Neural cell (in vitro differentiated cells): ENCODE data around the gene C1QTNF3. TPM values are rescaled to one million over a fixed set of nuclear protein-coding genes. Genes with fewer than 3 reads are reported as not detected.

Experiments
- H2AFZ ChIP-seq: fragments of 200-600, 300-800 bp; sonication (generic), shearing (Covaris generic); 2 replicates; pipeline ENCODE4 v1.6.0; 2014; ENCODE audit warnings: low read depth, mild to moderate bottlenecking, antibody characterized with exemption, low read length, moderate library complexity
- H3F3A ChIP-seq: fragments of 200-600 bp; shearing (Covaris generic); 2 replicates; pipeline ENCODE4 v1.6.1; 2016; ENCODE audit warnings: mild to moderate bottlenecking, moderate library complexity, mixed read lengths, antibody characterized with exemption, low read length; ENCODE audit not compliant: insufficient read depth, poor library complexity, severe bottlenecking
- H3K27ac ChIP-seq: fragments of 200-600, 300-800 bp; sonication (generic), shearing (Covaris generic); 2 replicates; pipeline ENCODE4 v1.5.1; 2014; ENCODE audit warnings: mild to moderate bottlenecking, low read length, moderate library complexity
- H3K27me3 ChIP-seq: fragments of 300-800, 200-600 bp; sonication (generic), shearing (Covaris generic); 2 replicates; pipeline ENCODE4 v1.6.0; 2014; ENCODE audit warnings: mild to moderate bottlenecking, low read depth, low read length, moderate library complexity; ENCODE audit not compliant: insufficient read depth
- H3K36me3 ChIP-seq: fragments of 300-800, 200-600 bp; sonication (generic), shearing (Covaris generic); 2 replicates; pipeline ENCODE4 v1.5.1; 2014; ENCODE audit warnings: mild to moderate bottlenecking, antibody characterized with exemption, low read length, moderate library complexity; ENCODE audit not compliant: insufficient read depth
- H3K4me2 ChIP-seq: fragments of 300-800, 200-600 bp; sonication (generic), shearing (Covaris generic); 2 replicates; pipeline ENCODE4 v1.6.0; 2014; ENCODE audit warnings: mild to moderate bottlenecking, low read length
- H3K4me3 ChIP-seq: fragments of 300-800, 200-600 bp; sonication (generic), shearing (Covaris generic); 2 replicates; pipeline ENCODE4 v1.5.1; 2014; ENCODE audit warnings: mild to moderate bottlenecking, low read length, moderate library complexity
- H3K79me2 ChIP-seq: fragments of 200-600 bp; shearing (Covaris generic); replicated peaks from 2 replicates; pipeline ENCODE4 v1.6.0; 2014; ENCODE audit warnings: mild to moderate bottlenecking, low read length, moderate library complexity; ENCODE audit not compliant: insufficient read depth
- H3K9ac ChIP-seq: fragments of 300-800, 200-600 bp; sonication (generic), shearing (Covaris generic); 2 replicates; pipeline ENCODE4 v1.6.1; 2016; ENCODE audit warnings: mild to moderate bottlenecking, low read length, mixed read lengths
- H3K9me2 ChIP-seq: fragments of 200-600 bp; shearing (Covaris generic); 2 replicates; pipeline ENCODE4 v1.6.1; 2016; ENCODE audit warnings: mild to moderate bottlenecking, low read length, mixed read lengths; ENCODE audit not compliant: insufficient read depth
- H3K9me3 ChIP-seq: fragments of 200-600, 300-800 bp; sonication (generic), shearing (Covaris generic); 2 replicates; pipeline ENCODE4 v1.6.1; 2016; ENCODE audit warnings: mild to moderate bottlenecking, mixed run types, low read length, moderate library complexity, mixed read lengths
- H4K20me1 ChIP-seq: fragments of 200-600 bp; shearing (Covaris generic); 2 replicates; pipeline ENCODE4 v1.6.1; 2016; ENCODE audit warnings: mild to moderate bottlenecking, mixed run types; ENCODE audit not compliant: insufficient read depth
- CTCF ChIP-seq: fragments of 450-650 bp; IDR thresholded peaks from 2 replicates; pipeline ENCODE4 v1.5.1; 2014; ENCODE audit warnings: antibody characterized with exemption, mild to moderate bottlenecking, moderate library complexity; ENCODE audit not compliant: poor library complexity, severe bottlenecking
- EP300 ChIP-seq: fragments of 450-650 bp; conservative IDR thresholded peaks from 2 replicates; pipeline ENCODE4 v1.6.1; 2014; ENCODE audit warnings: antibody characterized with exemption, mild to moderate bottlenecking, moderate library complexity; ENCODE audit not compliant: poor library complexity, severe bottlenecking
- EZH2 ChIP-seq: fragments of 200-600, 300-800 bp; shearing (Covaris generic), sonication (generic); IDR thresholded peaks from 2 replicates; pipeline ENCODE4 v1.6.1; 2014; ENCODE audit warnings: antibody characterized with exemption, low read length, borderline replicate concordance, mild to moderate bottlenecking; ENCODE audit not compliant: insufficient read depth, poor library complexity, severe bottlenecking
- MXI1 ChIP-seq: fragments of 450-650 bp; conservative IDR thresholded peaks from 2 replicates; pipeline ENCODE4 v1.6.1; 2014; ENCODE audit warnings: antibody characterized with exemption, mild to moderate bottlenecking; ENCODE audit not compliant: poor library complexity, severe bottlenecking
- POLR2AphosphoS5 ChIP-seq: IDR thresholded peaks from 2 replicates; pipeline ENCODE4 v1.6.1; 2012
- RAD21 ChIP-seq: fragments of 450-650 bp; conservative IDR thresholded peaks from 2 replicates; pipeline ENCODE4 v1.6.1; 2014; ENCODE audit warnings: antibody characterized with exemption, mild to moderate bottlenecking, moderate library complexity
- REST ChIP-seq: IDR thresholded peaks from 2 replicates; pipeline ENCODE4 v1.6.1; 2012; ENCODE audit warnings: borderline replicate concordance
- SMC3 ChIP-seq: fragments of 450-650 bp; conservative IDR thresholded peaks from 2 replicates; pipeline ENCODE4 v1.6.1; 2014; ENCODE audit warnings: antibody characterized with exemption, mild to moderate bottlenecking, moderate library complexity; ENCODE audit not compliant: poor library complexity
- TAF1 ChIP-seq: IDR thresholded peaks from 2 replicates; pipeline ENCODE4 v1.6.1; 2012; ENCODE audit warnings: low read depth
- polyA plus RNA-seq: library from polyadenylated mRNA; depleted of rRNA; stranded (reverse); fragments of >200 nt; gene quantifications from 2 replicates; pipeline ENCODE4 v1.2.3, GENCODE V29; 2014

Gene C1QTNF3
- polyA plus RNA-seq, 1 donor from 2014 or later, result 33.1 TPM

- no peaks in the 10 kb centered on the region for H3K9me3 ChIP-seq
- H3K27ac ChIP-seq, result no peak overlapping the region
- H2AFZ ChIP-seq, result no peak overlapping the region
- TF ChIP-seq REST (no peak), EZH2 (no peak), EP300 (no peak), TAF1 (no peak), CTCF (no peak), MXI1 (no peak), RAD21 (no peak), SMC3 (no peak), POLR2AphosphoS5 (no peak)
- H3K36me3 ChIP-seq, result no peaks in the 10 kb centered on the region
- H3F3A ChIP-seq, result no peaks in the 10 kb centered on the region
- H3K4me2 ChIP-seq, result no peak overlapping the region
- H3K4me3 ChIP-seq, result no peak overlapping the region
- H3K79me2 ChIP-seq, result no peaks in the 10 kb centered on the region
- no peak overlapping the region for H3K9ac ChIP-seq
- no peaks in the 10 kb centered on the region for H3K27me3 ChIP-seq
- no peaks in the 10 kb centered on the region for H4K20me1 ChIP-seq
- no peaks in the 10 kb centered on the region for H3K9me2 ChIP-seq
These were observed 14.1 kb upstream of the C1QTNF3 start for GRCh38 chr5:34057118-34057517.

- Histone ChIP-seq H3K36me3 (no peaks in the 10 kb centered on the region), H3K9me2 (no peaks in the 10 kb centered on the region), H3K4me2 (no peak overlapping the region), H3F3A (no peaks in the 10 kb centered on the region), H3K9ac (no peak overlapping the region), H3K79me2 (no peaks in the 10 kb centered on the region), H3K27me3 (no peaks in the 10 kb centered on the region), H2AFZ (no peak overlapping the region), H3K27ac (no peak overlapping the region), H3K4me3 (no peak overlapping the region), H4K20me1 (no peaks in the 10 kb centered on the region), H3K9me3 (no peaks in the 10 kb centered on the region)
- TF ChIP-seq REST, result no peak
- no peak for TF ChIP-seq MXI1
- TF ChIP-seq EP300, result no peak
- no peak for TF ChIP-seq POLR2AphosphoS5
- no peak for TF ChIP-seq EZH2
- no peak for TF ChIP-seq SMC3
- no peak for TF ChIP-seq CTCF
- no peak for TF ChIP-seq TAF1
- no peak for TF ChIP-seq RAD21
These were observed 12.7 kb upstream of the C1QTNF3 start for GRCh38 chr5:34055667-34056066.
